Dendritic cell treated with granulocyte-macrophage colony-stimulating factor and Interleukin-4, amounts not matched to agents 40 ng/mL and 50 ng/mL, for 4 days (primary cell): ENCODE data around the gene SUN5.

Experiments
- H3K27ac Mint-ChIP-seq: one replicate; pipeline ENCODE4 v1.8.0; 2022; ENCODE audit warnings: mild to moderate bottlenecking, mixed read lengths
- H3K27me3 Mint-ChIP-seq: one replicate; pipeline ENCODE4 v1.8.0; 2022; ENCODE audit warnings: mild to moderate bottlenecking, mixed read lengths
- H3K36me3 Mint-ChIP-seq: one replicate; pipeline ENCODE4 v1.8.0; 2022; ENCODE audit warnings: low read depth, mixed read lengths
- H3K4me1 Mint-ChIP-seq: one replicate; pipeline ENCODE4 v1.8.0; 2022; ENCODE audit warnings: low read depth, mixed read lengths
- H3K4me3 Mint-ChIP-seq: one replicate; pipeline ENCODE4 v1.8.0; 2022; ENCODE audit warnings: mild to moderate bottlenecking, moderate library complexity, mixed read lengths
- H3K9me3 Mint-ChIP-seq: one replicate; pipeline ENCODE4 v1.8.0; 2022; ENCODE audit warnings: mixed read lengths
- intact Hi-C: fragments of 100-400 bp; cut with micrococcal nuclease; formaldehyde crosslinking; loops from one replicate; pipeline ENCODE4 v1.15.0; 2022

The SUN5 gene

DNA sequence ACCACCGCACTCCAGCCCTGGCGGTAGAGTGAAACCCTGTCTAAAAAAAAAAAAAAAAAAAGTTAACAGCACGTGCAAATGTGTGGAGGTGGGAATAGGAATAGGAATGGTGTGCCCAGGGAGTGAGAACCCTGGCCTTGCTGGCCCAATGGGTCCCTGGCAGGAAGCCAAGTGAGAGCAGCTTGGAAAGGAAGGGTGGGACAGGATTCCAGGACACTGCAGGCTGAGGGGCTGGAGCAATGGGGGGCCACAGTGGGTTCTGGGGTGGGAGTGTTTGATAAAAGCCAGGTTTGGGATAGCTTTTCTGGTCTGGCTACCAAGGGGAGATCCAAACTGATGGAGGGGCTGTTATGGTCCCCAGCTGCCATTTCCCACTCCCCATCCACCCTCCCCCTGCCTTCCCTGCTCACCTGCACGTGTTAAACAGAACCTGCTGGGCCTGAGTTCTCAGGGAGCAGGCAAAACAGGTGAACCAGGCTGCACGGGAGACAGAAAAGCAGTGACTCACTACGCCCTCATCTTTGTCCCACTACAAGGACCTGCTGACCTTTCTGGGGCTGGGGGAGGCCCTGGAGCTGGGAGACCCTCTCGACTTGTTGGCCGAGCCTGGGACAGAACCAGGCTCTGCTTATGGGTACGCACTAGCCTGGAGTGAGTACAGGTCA lies 3.3 kb downstream of the SUN5 start:
- Mint-ChIP-seq H3K27ac (no peak overlapping the region), H3K36me3 (no peaks in the 10 kb centered on the region), H3K4me3 (no peak overlapping the region), H3K27me3 (no peaks in the 10 kb centered on the region), H3K9me3 (peaks cover 8% of the 10 kb centered on the region), H3K4me1 (peaks cover 8% of the 10 kb centered on the region)
- intact Hi-C loops = no loop called here

DNA sequence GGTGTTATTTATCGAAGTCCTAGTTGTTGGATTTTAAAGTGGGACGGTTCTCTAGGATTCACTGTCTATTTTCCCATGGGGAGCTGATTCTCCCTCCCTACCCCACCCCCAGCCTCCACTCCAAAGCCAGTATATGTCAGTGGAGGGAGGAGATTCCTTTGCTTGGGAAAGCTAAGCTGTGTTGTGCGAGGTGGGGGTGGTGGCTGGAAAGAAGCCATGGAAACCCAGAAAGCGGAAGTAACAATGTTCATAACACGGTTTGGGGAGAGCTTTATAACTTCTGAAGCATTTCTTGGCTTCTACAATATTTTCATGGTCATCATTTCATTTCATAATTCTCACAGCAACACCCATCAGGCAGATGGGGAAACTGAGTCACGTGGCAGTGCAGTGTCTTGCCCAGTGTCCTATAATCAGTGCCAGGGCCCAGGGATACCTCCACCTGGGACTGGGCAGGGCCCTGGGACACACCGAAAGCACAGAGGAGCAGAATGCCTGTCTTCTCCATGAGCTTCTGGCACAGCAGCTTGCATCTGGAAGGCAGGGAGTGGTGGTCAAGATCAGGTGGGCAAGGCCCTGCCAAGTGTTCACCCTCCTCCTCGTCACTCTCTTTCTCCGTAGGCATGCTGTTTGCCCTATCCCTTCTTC lies 4.5 kb downstream of the SUN5 start:
- H3K4me3 Mint-ChIP-seq = no peak overlapping the region
- H3K9me3 Mint-ChIP-seq = no peaks in the 10 kb centered on the region

DNA sequence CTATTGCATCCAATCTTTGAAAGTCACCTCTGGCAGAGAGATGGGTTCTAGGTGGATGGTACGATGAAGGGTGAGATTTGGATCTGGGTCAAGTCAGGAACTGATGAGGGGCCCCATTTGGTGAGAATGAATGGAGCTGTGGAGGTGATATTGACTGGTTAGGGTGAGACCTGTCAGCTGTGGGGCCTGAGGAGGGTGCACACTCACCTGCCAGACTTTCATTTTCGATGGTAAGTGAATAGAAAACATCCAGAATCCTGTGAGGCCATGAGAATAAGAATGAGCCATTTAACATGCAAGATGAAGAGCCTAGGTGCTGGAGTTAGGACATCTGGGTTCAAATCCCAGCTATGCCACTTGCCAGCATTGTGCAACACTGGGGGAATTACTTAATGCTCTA lies 6.8 kb downstream of the SUN5 start:
- intact Hi-C loops = no loop called here
- Mint-ChIP-seq H3K9me3 (no peaks in the 10 kb centered on the region), H3K27ac (no peak overlapping the region), H3K36me3 (no peaks in the 10 kb centered on the region), H3K4me1 (peaks cover 8% of the 10 kb centered on the region), H3K27me3 (no peaks in the 10 kb centered on the region), H3K4me3 (no peak overlapping the region)

More for the DNA sequence above, 4.5 kb downstream of the SUN5 start:
- intact Hi-C loops = no loop called here
- Mint-ChIP-seq H3K36me3 (no peaks in the 10 kb centered on the region), H3K27ac (no peak overlapping the region), H3K27me3 (no peaks in the 10 kb centered on the region), H3K4me1 (peaks cover 8% of the 10 kb centered on the region)

DNA sequence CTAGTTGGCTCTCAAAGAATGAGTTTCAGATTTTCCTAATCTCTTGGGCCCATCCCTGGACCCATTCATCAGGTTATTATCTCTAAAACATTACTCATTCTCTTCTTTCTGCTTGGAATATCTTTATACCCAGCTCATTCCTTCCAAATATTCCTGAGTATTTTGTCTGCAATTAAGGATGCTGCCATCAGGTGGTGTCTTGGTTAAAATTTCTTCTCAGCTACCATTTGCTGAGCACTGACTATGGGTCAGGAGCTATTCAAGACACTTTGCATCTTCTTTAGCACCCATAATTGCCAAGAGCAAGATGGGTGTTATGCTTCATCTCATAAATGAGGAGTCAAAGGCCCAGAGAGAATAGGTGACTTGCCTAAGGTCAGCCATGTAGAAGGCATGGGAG lies 8.4 kb downstream of the SUN5 start:
- Mint-ChIP-seq H3K4me1 (peaks cover 8% of the 10 kb centered on the region), H3K9me3 (no peaks in the 10 kb centered on the region), H3K27me3 (no peaks in the 10 kb centered on the region), H3K27ac (no peak overlapping the region), H3K36me3 (no peaks in the 10 kb centered on the region), H3K4me3 (no peak overlapping the region)
- intact Hi-C loops = no loop called here

DNA sequence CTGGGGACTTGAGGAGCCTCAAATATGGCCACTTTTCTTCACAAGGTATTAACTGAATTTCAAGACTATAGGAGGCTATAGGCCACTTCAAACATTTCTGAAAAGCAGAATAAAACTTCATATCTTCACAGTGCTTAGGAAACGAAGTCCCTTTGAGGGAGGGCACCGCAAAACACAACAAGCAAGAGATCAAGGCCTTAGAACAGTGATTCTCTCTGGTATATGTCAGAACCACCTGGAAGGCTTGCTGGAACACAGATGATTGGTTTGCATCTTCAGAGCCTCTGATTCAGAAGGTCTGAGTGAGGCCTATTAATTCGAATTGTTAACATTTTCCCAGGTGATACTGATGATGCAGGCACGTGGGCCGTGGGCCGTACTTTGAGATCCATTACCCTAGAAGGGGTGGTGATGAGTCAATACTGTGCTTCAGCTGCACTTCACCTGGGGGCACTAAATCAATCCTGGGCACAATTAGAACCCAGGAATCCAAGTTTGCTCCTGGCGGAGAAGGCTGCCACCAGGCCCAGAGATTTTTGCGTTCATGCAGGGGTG lies 10.7 kb downstream of the SUN5 start:
- no peaks in the 10 kb centered on the region for H3K36me3 Mint-ChIP-seq
- intact Hi-C loops = no loop called here

DNA sequence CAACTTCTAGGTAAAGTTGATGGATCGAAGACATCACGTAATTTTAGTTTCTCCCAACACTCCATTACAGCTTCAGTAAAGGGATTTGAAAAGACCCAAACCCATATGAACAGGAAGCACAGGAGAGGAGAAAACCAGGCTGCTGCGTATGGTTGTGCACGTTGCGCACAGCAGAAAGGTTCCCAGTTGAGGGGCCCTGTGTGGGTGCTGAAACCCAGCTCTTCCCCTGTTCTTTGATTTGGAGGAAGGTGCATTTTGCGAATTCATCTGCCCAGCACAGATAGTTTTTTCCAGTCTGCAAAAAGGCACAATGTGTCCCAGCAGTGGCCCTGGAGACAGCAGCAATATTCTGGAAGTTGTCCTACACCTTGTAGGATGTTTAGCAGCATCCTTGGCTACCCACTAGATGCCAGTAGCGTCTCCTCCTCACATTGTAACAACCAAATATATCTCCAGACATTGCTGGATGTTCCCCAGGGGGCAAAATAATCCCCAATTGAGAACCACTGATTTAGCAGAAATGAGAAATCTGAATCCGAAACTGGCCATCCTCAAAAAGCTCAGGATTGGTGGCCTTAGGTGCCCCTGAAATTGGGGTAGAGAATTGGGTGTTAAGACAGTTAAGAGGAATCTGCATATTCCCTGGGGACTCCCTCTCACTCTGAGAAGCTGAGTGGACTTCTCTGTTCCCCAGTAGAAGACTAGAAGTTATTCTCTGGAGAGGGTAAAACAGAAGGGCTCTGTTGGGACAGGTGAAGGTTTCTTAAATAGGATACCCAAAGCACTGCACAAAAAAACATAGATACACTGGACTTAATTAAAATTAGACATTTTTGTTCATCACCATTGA lies 12.2 kb downstream of the SUN5 start:
- intact Hi-C loops = no loop called here
- no peaks in the 10 kb centered on the region for H3K36me3 Mint-ChIP-seq
- no peak overlapping the region for H3K27ac Mint-ChIP-seq
- no peaks in the 10 kb centered on the region for H3K4me1 Mint-ChIP-seq
- no peak overlapping the region for H3K4me3 Mint-ChIP-seq
- no peaks in the 10 kb centered on the region for H3K27me3 Mint-ChIP-seq
- no peaks in the 10 kb centered on the region for H3K9me3 Mint-ChIP-seq

More for the DNA sequence above, 10.7 kb downstream of the SUN5 start:
- H3K9me3 Mint-ChIP-seq = no peaks in the 10 kb centered on the region
- no peaks in the 10 kb centered on the region for H3K4me1 Mint-ChIP-seq
- no peak overlapping the region for H3K4me3 Mint-ChIP-seq
- no peaks in the 10 kb centered on the region for H3K27me3 Mint-ChIP-seq
- H3K27ac Mint-ChIP-seq = no peak overlapping the region

DNA sequence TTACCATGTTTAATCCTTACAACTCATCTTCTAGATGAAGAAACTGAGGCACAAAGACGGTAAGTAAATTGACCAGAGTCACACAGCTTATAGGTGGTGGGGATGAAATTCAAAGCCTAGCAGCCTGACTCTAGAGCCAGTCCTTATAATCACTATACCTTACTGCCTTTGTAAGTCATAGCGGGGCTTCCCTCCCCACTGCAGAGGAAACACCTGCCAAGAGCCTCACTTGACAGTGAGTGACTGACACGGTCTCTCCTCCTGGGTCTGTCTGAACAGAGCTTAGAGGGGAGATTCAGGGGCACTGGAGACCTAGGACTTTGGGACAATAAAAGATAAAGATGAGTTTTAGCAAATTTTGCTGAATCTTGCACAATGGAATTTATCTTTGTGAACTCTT lies 12.8 kb downstream of the SUN5 start:
- Mint-ChIP-seq H3K9me3 (no peaks in the 10 kb centered on the region), H3K36me3 (no peaks in the 10 kb centered on the region), H3K4me3 (no peak overlapping the region), H3K27me3 (no peaks in the 10 kb centered on the region), H3K4me1 (no peaks in the 10 kb centered on the region), H3K27ac (no peak overlapping the region)
- intact Hi-C loops = no loop called here

DNA sequence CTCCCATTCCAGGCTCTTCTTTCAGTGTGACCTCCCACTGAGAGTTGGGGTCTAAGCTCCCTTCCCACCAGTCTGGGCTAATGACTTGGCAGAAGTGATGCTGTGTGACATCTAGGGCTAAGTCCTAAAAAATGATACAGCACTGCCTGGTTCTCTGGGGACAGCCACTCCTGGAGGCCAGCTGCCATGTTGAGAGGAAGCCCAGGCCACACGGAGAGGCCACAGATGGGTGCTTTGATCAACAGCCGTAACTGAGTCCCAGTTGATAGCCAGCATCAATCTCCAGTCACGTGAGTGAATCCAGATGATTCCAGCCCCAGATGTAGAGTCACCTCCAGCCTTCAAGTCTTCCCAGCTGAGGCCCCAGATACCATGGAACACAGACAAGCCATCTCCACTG lies 13.8 kb downstream of the SUN5 start:
- Mint-ChIP-seq H3K36me3 (no peaks in the 10 kb centered on the region), H3K4me3 (no peak overlapping the region), H3K27ac (no peak overlapping the region), H3K4me1 (no peaks in the 10 kb centered on the region), H3K9me3 (no peaks in the 10 kb centered on the region), H3K27me3 (no peaks in the 10 kb centered on the region)
- intact Hi-C loops = no loop called here

DNA sequence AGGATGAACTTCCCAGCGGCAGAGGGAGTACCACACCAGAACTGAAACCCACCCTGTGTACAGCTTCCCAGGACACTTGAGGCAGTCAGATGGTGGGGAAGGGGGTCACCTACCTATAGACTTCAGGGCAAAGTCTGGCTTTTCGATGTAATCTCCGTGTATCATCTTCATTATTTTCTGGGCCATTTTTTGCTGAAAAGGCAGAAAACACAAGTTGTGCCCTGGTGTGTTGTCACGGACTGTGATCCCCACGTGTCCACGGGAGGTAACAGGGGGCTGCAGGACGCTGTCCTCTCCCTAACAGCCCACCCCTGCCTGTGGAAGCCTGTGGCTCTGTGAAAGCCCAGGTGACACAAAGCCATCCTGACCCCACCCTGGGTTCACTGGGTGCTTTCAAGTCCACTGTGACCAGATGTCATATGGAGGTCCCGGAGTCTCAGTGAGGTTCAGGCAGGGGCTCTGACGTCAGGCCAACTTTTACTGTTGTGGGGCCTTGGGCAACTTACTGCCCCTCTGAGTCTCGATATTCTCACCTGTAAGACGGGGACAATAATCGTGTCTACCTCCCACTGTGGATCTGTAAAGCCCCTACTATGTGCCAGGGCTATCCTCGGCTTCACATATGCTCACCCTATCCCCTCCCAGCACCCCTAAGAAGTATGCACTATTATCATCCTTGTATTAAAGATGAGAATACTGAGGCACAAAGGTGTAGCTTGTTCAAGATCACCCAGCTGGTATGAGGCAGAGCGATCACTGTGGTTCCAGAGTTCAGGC lies 14.5 kb downstream of the SUN5 start:
- H3K4me1 Mint-ChIP-seq = no peaks in the 10 kb centered on the region
- H3K9me3 Mint-ChIP-seq = no peaks in the 10 kb centered on the region
- H3K4me3 Mint-ChIP-seq = no peak overlapping the region
- intact Hi-C loops = no loop called here
- no peaks in the 10 kb centered on the region for H3K36me3 Mint-ChIP-seq
- H3K27me3 Mint-ChIP-seq = no peaks in the 10 kb centered on the region
- H3K27ac Mint-ChIP-seq = no peak overlapping the region

DNA sequence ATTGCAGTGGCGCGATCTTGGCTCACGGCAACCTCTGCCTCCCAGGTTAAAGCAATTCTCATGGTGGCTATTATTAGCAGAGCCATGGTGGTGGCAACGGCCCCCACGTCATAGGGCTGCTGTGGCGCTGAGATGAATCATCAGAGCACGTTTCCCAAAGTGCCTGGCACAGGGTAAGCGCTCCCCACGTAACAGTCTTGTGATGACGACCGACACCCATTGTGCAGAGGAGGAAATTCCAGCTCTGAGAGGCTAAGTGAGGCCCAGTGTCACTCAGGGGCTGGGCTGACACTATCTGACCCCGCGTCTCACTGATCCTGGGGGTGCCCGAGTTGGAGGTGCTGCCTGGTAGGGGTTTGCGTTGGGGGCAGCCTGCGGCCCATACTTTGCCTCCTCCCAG lies 16.2 kb downstream of the SUN5 start:
- H3K36me3 Mint-ChIP-seq = no peaks in the 10 kb centered on the region
- H3K4me1 Mint-ChIP-seq = no peaks in the 10 kb centered on the region
- H3K4me3 Mint-ChIP-seq = no peak overlapping the region
- no peak overlapping the region for H3K27ac Mint-ChIP-seq
- intact Hi-C loops = no loop called here
- no peaks in the 10 kb centered on the region for H3K9me3 Mint-ChIP-seq
- H3K27me3 Mint-ChIP-seq = no peaks in the 10 kb centered on the region

DNA sequence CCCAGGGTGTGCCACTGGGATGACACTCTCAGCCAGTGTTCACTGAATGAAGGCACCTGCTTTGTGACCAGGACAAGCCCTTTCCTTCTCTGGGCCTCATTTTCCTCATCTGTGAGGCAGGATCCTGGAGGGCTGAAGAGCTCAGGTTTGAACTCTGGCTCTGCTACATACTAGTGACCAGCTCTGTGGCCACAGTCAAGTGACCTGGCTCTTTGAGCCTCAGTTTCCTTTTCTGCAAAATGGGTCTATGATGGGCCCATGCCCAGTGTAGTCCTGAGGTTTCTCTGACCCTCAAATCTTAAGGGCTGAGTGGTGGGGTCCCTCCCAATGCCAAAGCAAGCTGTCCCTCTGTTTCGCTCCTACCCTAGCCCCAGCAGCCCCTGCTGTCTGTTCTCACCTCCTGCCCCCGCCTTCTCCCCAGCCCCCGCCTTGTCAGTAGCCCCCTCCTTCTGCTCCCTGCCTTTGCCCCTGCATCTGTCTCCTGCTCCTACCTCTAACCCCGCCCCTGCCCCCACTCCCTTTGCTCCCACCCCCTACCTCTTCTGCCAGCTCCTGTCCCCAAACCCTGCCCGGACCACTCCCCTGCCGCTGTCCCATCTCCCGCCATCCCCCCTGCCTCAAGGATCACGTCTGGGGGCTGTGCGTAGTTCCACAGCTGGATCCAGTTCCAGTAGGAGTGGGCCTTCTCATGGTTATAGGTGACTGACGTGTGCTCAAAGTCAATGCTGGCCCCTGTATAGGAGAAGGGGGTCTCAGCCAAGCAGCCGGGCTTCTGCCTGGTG lies 17.0 kb downstream of the SUN5 start:
- H3K4me3 Mint-ChIP-seq = no peak overlapping the region
- H3K27ac Mint-ChIP-seq = no peak overlapping the region
- no peaks in the 10 kb centered on the region for H3K9me3 Mint-ChIP-seq
- intact Hi-C loops = no loop called here
- no peaks in the 10 kb centered on the region for H3K4me1 Mint-ChIP-seq
- H3K27me3 Mint-ChIP-seq = no peaks in the 10 kb centered on the region
- no peaks in the 10 kb centered on the region for H3K36me3 Mint-ChIP-seq

DNA sequence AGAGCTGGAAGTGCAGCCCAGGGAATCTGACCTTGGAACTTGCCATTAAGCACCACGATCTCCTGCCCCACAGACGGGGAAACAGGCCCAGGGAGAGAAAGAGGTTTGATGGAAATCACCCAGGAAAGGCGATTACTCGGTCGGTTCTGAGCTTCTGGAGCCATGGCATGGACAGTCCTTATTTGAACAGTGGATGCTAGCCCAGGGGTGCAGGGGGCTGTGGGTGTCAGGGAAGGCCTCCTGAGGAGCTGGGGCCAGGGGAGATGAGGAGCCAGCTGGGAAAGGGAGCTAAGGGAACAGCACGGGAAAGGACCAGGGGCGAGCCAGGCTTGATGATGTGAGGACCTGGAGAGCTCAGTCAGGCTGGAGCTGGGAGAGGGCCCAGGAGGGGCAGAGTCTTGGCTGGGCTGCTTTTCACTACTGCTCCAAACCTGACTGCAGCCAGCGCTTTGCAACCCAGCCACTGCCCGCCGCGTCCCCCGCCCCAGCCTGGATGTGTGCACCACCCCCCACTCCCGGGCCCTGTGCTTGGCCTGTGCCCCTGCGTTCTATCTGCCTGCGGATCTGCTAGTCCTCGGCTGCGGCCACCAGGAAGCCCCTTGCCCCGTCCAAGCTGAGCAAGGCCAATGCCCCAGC lies 17.8 kb downstream of the SUN5 start:
- no peak overlapping the region for H3K27ac Mint-ChIP-seq

DNA sequence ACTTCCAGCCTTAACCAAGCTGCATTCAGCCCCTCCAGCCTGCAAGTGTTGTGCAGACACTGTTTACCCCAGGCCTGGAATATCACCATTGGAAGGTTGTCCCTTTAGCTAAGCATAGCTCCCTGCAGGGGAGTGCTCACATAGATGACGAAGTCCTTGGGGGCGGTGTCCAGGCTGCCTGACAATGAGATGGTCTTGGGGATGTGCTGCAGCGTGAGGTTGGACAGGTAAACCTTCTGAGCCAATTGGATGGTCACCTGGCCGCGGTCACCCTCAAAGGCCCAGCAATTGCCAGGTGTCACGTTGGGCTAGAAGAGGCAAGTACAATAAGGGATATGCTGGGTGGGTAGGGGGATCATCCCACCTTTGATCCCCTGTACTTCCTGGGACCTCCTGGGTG lies 18.6 kb downstream of the SUN5 start:
- Mint-ChIP-seq H3K4me1 (no peaks in the 10 kb centered on the region), H3K27me3 (no peaks in the 10 kb centered on the region), H3K36me3 (no peaks in the 10 kb centered on the region), H3K27ac (no peak overlapping the region), H3K9me3 (no peaks in the 10 kb centered on the region), H3K4me3 (no peak overlapping the region)
- intact Hi-C loops = no loop called here

More for the DNA sequence above, 17.8 kb downstream of the SUN5 start:
- Mint-ChIP-seq H3K27me3 (no peaks in the 10 kb centered on the region), H3K9me3 (no peaks in the 10 kb centered on the region), H3K4me1 (no peaks in the 10 kb centered on the region), H3K4me3 (no peak overlapping the region), H3K36me3 (no peaks in the 10 kb centered on the region)
- intact Hi-C loops = no loop called here
